Measurements from ENCODE around the gene ATP11A. TPM values are rescaled to one million over a fixed set of nuclear protein-coding genes. Genes with fewer than 3 reads are reported as not detected.

ATP11A gene
- total RNA-seq, 2 experiments from 2014 or later, result 42.1 to 50.7 TPM

DNA sequence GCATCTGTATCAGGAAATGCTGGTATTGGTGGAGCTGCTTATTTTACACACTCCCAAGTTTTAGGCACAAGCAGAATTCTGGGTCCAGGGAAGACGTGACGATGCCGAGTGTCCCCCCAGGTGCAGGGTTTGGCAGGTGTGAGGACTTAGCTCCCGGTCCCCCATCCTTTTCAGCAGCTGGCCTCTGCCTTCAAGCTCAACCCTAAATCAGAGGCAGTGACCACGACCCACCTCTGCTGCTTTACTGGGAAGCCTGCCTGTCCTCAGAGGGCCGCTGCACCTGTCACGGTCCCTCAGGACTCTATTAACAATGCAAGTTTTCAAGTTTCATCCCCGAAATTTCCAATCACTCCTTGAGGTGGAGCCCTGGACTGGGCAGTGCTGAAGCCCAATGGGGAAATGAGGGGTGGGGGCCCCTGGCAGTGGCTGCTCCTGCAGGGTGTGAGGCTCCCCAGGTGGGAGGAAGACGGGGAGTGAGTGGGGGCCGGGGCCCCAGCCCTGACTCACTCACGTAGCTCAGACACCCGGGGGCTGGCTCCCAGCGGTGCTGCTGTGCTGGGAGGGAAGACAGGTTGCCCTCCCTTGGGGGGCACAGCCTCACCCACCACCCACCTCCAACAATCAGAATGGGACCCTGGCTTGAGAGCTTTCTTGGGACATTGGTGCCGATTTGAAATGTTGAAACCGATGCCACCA lies 186.6 kb downstream of the ATP11A start:
- DNase-seq (no peak), ATAC-seq (no peak)
- no peaks in the 10 kb centered on the region for H3K9me3 Mint-ChIP-seq (ENCODE audit: low read depth)
- no peaks in the 10 kb centered on the region for H3K27me3 Mint-ChIP-seq
- peaks cover 16% of the 10 kb centered on the region for H3K4me1 Mint-ChIP-seq
- CTCF ChIA-PET, result interaction anchor here (0.8 to 1.2 kb wide), 2 partner anchors 25 to 248 kb away, joined by 3 to 4 read pairs; no protein-coding TSS in a partner anchor
- H3K36me3 Mint-ChIP-seq (ENCODE audit: low read depth), result peaks cover 40% of the 10 kb centered on the region
- POLR2A ChIA-PET, result no interaction called here
- intact Hi-C loops (cut with DNase I, micrococcal nuclease), result no loop called here
- H3K4me3 Mint-ChIP-seq, result no peak overlapping the region
- H3K27ac Mint-ChIP-seq, result no peak overlapping the region

- H3K27ac Mint-ChIP-seq, result no peak overlapping the region
- POLR2A ChIA-PET, result no interaction called here
- CTCF ChIA-PET, result interaction anchor here (1.2 kb wide), 1 partner anchor 26 kb away, joined by 3 read pairs; no protein-coding TSS in a partner anchor
- ATAC-seq, result no peak
- H3K4me1 Mint-ChIP-seq, result peaks cover 16% of the 10 kb centered on the region
- H3K9me3 Mint-ChIP-seq (ENCODE audit: low read depth), result no peaks in the 10 kb centered on the region
- intact Hi-C loops (cut with DNase I, micrococcal nuclease), result no loop called here
- DNase-seq, result no peak
- peaks cover 35% of the 10 kb centered on the region for H3K36me3 Mint-ChIP-seq (ENCODE audit: low read depth)
- no peaks in the 10 kb centered on the region for H3K27me3 Mint-ChIP-seq
- no peak overlapping the region for H3K4me3 Mint-ChIP-seq
Measured at GRCh38 chr13:112877066-112877465, 187.2 kb downstream of the ATP11A start.

- Mint-ChIP-seq H3K9me3 (ENCODE audit: low read depth) (no peaks in the 10 kb centered on the region), H3K4me3 (no peak overlapping the region), H3K4me1 (peaks cover 15% of the 10 kb centered on the region), H3K27me3 (no peaks in the 10 kb centered on the region), H3K36me3 (ENCODE audit: low read depth) (peaks cover 36% of the 10 kb centered on the region), H3K27ac (no peak overlapping the region)
- ChIA-PET POLR2A (no interaction called here), CTCF (no interaction called here)
- ATAC-seq (no peak), DNase-seq (no peak)
- intact Hi-C loops (cut with DNase I, micrococcal nuclease), result no loop called here
Measured at GRCh38 chr13:112877539-112877938, 187.7 kb downstream of the ATP11A start.

- POLR2A ChIA-PET, result interaction anchor here (0.6 kb wide), 1 partner anchor 160 kb away, joined by 4 read pairs; no protein-coding TSS in a partner anchor
Measured at GRCh38 chr13:112877976-112878955, 188.4 kb downstream of the ATP11A start.

DNA sequence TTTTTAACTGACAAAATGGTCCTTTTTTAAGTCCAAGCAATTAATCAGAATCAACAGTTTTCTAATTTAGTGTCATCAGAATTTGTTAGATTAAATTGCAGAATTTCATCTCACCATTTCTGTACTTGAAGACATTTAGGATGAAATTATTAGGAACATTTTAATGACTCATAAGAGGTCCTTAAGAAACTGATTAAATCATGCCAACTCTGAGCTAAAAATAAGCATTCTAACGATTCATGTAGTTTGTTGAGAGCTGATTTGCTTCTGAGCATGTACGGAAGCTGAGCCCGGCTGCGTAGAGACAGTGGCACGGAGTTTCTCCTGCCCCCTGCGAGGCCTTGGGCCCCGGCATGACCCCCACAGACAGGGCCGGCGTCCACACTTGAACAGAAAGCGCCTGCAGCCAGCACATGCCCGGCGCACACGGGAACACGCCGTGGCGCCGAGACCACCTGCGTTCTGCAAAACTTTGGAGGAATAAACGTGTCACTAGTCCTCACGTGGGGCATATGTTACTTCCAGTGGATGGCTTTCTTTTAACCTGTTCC lies 189.5 kb downstream of the ATP11A start:
- Mint-ChIP-seq H3K9me3 (ENCODE audit: low read depth) (no peaks in the 10 kb centered on the region), H3K4me3 (no peak overlapping the region), H3K36me3 (ENCODE audit: low read depth) (peaks cover 34% of the 10 kb centered on the region), H3K4me1 (no peaks in the 10 kb centered on the region), H3K27ac (no peak overlapping the region), H3K27me3 (no peaks in the 10 kb centered on the region)
- no peak for DNase-seq
- ATAC-seq, result no peak
- POLR2A ChIA-PET, result no interaction called here
- intact Hi-C loops (cut with DNase I, micrococcal nuclease), result no loop called here
- CTCF ChIA-PET, result no interaction called here

More at GRCh38 chr13:112877976-112878955, 188.4 kb downstream of the ATP11A start:
- CTCF ChIA-PET, result interaction anchor here (0.5 kb wide), 1 partner anchor 138 kb away, joined by 3 read pairs; no protein-coding TSS in a partner anchor
- Mint-ChIP-seq H3K4me3 (no peak overlapping the region), H3K4me1 (peaks cover 8% of the 10 kb centered on the region), H3K9me3 (ENCODE audit: low read depth) (no peaks in the 10 kb centered on the region), H3K27ac (no peak overlapping the region), H3K36me3 (ENCODE audit: low read depth) (peaks cover 36% of the 10 kb centered on the region), H3K27me3 (no peaks in the 10 kb centered on the region)
- ATAC-seq (no peak), DNase-seq (no peak)
- intact Hi-C loops (cut with DNase I, micrococcal nuclease), result no loop called here

DNA sequence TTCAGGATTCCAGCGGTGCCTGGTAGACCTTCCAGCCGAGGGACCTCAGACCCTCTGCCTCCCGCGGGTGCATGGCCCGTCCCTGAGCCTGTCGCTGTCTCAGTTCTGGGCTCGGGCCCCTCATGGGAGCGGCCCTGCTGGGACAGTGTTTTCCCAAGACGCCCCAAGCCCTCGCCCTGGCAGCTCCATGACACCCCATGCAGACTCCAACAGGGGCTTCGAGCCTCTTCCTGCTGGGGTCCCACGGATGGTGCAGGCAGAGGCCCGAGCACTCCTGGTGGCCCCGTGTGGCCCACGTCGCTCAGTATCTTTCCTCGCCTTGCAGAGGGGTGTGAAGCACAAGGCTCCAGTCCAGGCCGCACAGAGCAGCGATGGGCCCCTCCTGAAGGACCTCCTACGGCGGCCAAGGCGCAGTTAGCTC lies 190.4 kb downstream of the ATP11A start:
- no peak for ATAC-seq

GRCh38 chr13:112880976-112881540 lies 191.2 kb downstream of the ATP11A start:
- DNase-seq (no peak), ATAC-seq (no peak)
- no peak overlapping the region for H3K4me3 Mint-ChIP-seq
- no peaks in the 10 kb centered on the region for H3K4me1 Mint-ChIP-seq
- H3K27ac Mint-ChIP-seq, result no peak overlapping the region
- intact Hi-C loops (cut with DNase I, micrococcal nuclease), result no loop called here
- POLR2A ChIA-PET, result no interaction called here
- no peaks in the 10 kb centered on the region for H3K9me3 Mint-ChIP-seq (ENCODE audit: low read depth)
- H3K36me3 Mint-ChIP-seq (ENCODE audit: low read depth), result peaks cover 27% of the 10 kb centered on the region
- no peaks in the 10 kb centered on the region for H3K27me3 Mint-ChIP-seq
- CTCF ChIA-PET, result no interaction called here

More for the DNA sequence above, 190.4 kb downstream of the ATP11A start:
- intact Hi-C loops (cut with DNase I, micrococcal nuclease), result no loop called here
- ChIA-PET POLR2A (no interaction called here), CTCF (no interaction called here)
- Mint-ChIP-seq H3K27me3 (no peaks in the 10 kb centered on the region), H3K9me3 (ENCODE audit: low read depth) (no peaks in the 10 kb centered on the region), H3K36me3 (ENCODE audit: low read depth) (peaks cover 29% of the 10 kb centered on the region), H3K4me3 (no peak overlapping the region), H3K4me1 (no peaks in the 10 kb centered on the region), H3K27ac (no peak overlapping the region)
- DNase-seq, result no peak

- Mint-ChIP-seq H3K27me3 (no peaks in the 10 kb centered on the region), H3K27ac (no peak overlapping the region), H3K36me3 (ENCODE audit: low read depth) (peaks cover 27% of the 10 kb centered on the region), H3K9me3 (ENCODE audit: low read depth) (no peaks in the 10 kb centered on the region), H3K4me3 (no peak overlapping the region), H3K4me1 (no peaks in the 10 kb centered on the region)
- DNase-seq (no peak), ATAC-seq (no peak)
- POLR2A ChIA-PET, result no interaction called here
- CTCF ChIA-PET, result no interaction called here
- intact Hi-C loops (cut with DNase I, micrococcal nuclease), result no loop called here
Measured at GRCh38 chr13:112881656-112882554, 192.1 kb downstream of the ATP11A start.

DNA sequence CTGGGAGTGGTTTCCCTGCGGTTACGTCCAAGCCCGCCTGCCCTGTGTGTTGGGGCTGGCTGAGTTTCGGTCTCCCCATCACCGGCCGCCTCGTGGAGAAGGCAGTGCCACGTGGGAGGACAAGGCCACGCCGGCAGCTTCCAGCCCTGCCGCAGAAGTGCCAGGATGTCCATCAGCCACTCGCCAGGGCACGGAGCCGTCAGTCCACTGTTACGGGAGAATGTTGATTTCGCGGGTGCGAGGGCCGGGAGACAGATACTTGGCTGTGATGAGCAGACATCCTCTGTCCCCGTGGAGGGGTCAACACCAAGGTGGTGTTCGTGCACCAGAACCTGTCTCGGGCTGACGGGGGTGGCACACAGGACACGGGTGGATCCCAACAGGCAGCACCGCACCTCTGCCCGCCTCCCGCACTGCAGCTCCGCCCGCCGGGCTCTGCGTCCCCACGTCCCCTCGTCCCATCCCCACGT lies 192.8 kb downstream of the ATP11A start:
- Mint-ChIP-seq H3K4me3 (no peak overlapping the region), H3K27ac (no peak overlapping the region), H3K4me1 (no peaks in the 10 kb centered on the region), H3K36me3 (ENCODE audit: low read depth) (peaks cover 27% of the 10 kb centered on the region), H3K27me3 (no peaks in the 10 kb centered on the region), H3K9me3 (ENCODE audit: low read depth) (no peaks in the 10 kb centered on the region)
- no peak for DNase-seq
- ATAC-seq, result no peak
- intact Hi-C loops (cut with DNase I, micrococcal nuclease), result no loop called here
- ChIA-PET POLR2A (no interaction called here), CTCF (no interaction called here)

- Mint-ChIP-seq H3K27ac (no peak overlapping the region), H3K27me3 (no peaks in the 10 kb centered on the region), H3K9me3 (ENCODE audit: low read depth) (no peaks in the 10 kb centered on the region), H3K4me1 (no peaks in the 10 kb centered on the region), H3K36me3 (ENCODE audit: low read depth) (peaks cover 23% of the 10 kb centered on the region), H3K4me3 (no peak overlapping the region)
- ChIA-PET CTCF (no interaction called here), POLR2A (no interaction called here)
- ATAC-seq (no peak), DNase-seq (no peak)
- intact Hi-C loops (cut with DNase I, micrococcal nuclease), result no loop called here
Measured at GRCh38 chr13:112883241-112883945, 193.6 kb downstream of the ATP11A start.

Data from activated CD4-positive, alpha-beta T cell treated with anti-CD3 and anti-CD28 coated beads for 36 hours (primary cell).